CD8-positive, alpha-beta memory T cell (primary cell): ENCODE data around the gene PLA2G2A. TPM values are rescaled to one million over a fixed set of nuclear protein-coding genes. Genes with fewer than 3 reads are reported as not detected.

Experiments
- CTCF ChIA-PET: fragments of 350-600 bp; sonication (Branson Sonifier 250); formaldehyde crosslinking; loops from one replicate; lab custom pipeline; 2021; ENCODE audit warnings: antibody characterized with exemption; lab: Charles Lee
- POLR2A ChIA-PET: fragments of 350-600 bp; sonication (Branson Sonifier 250); formaldehyde crosslinking; loops from one replicate; lab custom pipeline; 2021; ENCODE audit warnings: antibody characterized with exemption; lab: Charles Lee
- DNase-seq, 5 donors: peaks; one replicate each; pipeline versions ENCODE4 v3.0.0 to v3.0.0-alpha.2; 2020 to 2022; ENCODE audit warnings: mixed read lengths in 1 of 5
- H3K27ac ChIP-seq: one replicate; pipeline ENCODE4 v1.7.0; 2013; ENCODE audit warnings: low read depth, mild to moderate bottlenecking, low read length, moderate library complexity
- H3K27me3 ChIP-seq: 2 replicates; pipeline ENCODE4 v1.7.0; 2013; ENCODE audit warnings: low read length, mild to moderate bottlenecking; ENCODE audit not compliant: insufficient read depth, poor library complexity, severe bottlenecking
- H3K36me3 ChIP-seq: 2 replicates; pipeline ENCODE4 v1.7.0; 2013; ENCODE audit warnings: mild to moderate bottlenecking, low read length, moderate library complexity; ENCODE audit not compliant: insufficient read depth
- H3K4me1 ChIP-seq: 2 replicates; pipeline ENCODE4 v1.7.0; 2013; ENCODE audit warnings: mild to moderate bottlenecking, low read length, moderate library complexity; ENCODE audit not compliant: insufficient read depth
- H3K4me3 ChIP-seq: 2 replicates; pipeline ENCODE4 v1.7.0; 2013; ENCODE audit warnings: mild to moderate bottlenecking, low read length
- H3K9me3 ChIP-seq: 2 replicates; pipeline ENCODE4 v1.7.0; 2013; ENCODE audit warnings: mild to moderate bottlenecking, low read length
- H3K27ac Mint-ChIP-seq, 8 donors: one replicate each; pipeline ENCODE4 v1.8.0; 2020 to 2021; ENCODE audit warnings: mixed read lengths in 8 of 8, mild to moderate bottlenecking in 6 of 8, inconsistent platforms in 3 of 8, moderate library complexity in 3 of 8
- H3K27me3 Mint-ChIP-seq, 2 donors: one replicate each; pipeline ENCODE4 v1.8.0; 2020 to 2021; ENCODE audit warnings: mixed read lengths in 2 of 2, mild to moderate bottlenecking in 1 of 2, moderate library complexity in 1 of 2
- H3K36me3 Mint-ChIP-seq, 3 donors: one replicate each; pipeline ENCODE4 v1.8.0; 2020 to 2021; ENCODE audit warnings: mixed read lengths in 3 of 3, inconsistent platforms in 1 of 3, mild to moderate bottlenecking in 1 of 3
- H3K4me1 Mint-ChIP-seq, 3 donors: one replicate each; pipeline ENCODE4 v1.8.0; 2020 to 2021; ENCODE audit warnings: mixed read lengths in 3 of 3, inconsistent platforms in 1 of 3, mild to moderate bottlenecking in 1 of 3
- H3K4me3 Mint-ChIP-seq, 7 donors: one replicate each; pipeline ENCODE4 v1.8.0; 2020 to 2021; ENCODE audit warnings: mixed read lengths in 7 of 7, mild to moderate bottlenecking in 6 of 7, moderate library complexity in 4 of 7, inconsistent platforms in 2 of 7
- H3K9me3 Mint-ChIP-seq, 5 donors: one replicate each; pipeline ENCODE4 v1.8.0; 2020 to 2022; ENCODE audit warnings: mixed read lengths in 5 of 5, mild to moderate bottlenecking in 3 of 5, moderate library complexity in 2 of 5, inconsistent platforms in 1 of 5
- polyA plus RNA-seq: library from polyadenylated mRNA; unstranded; fragments of 300-500 nt; fragmentation: Illumina TruSeq; gene quantifications from one replicate; pipeline ENCODE4 v1.2.3, GENCODE V29; 2021
- total RNA-seq, 2 experiments: library from RNA; stranded (reverse); gene quantifications; one replicate each; pipeline ENCODE4 v1.2.3, GENCODE V29; 2021

PLA2G2A gene
- total and polyA plus RNA-seq, 3 experiments from 2014 or later = not detected

DNA sequence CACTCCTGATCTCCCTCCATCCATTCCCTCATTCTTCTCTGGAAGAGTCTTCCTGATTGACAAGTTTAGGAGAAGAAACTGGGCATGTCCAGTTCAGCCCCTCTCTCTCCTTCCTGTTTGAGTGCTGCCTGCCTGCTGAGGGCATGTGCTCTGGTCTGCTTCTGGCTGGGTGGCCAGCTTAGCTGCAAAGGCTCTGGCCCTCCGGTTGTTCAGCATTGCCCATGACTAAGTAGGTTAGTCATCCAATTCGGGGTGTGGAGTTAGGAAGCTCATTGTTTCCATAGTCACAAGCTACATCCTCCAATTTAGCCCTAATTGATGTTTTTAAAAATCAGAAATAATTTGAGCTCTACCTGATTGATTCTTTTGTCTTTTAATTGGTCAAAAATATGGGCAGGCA lies 30.4 kb downstream of the PLA2G2A start:
- peaks cover 0 to 5% (median 3%) of the 10 kb centered on the region in 5 donors for H3K9me3 Mint-ChIP-seq
- peaks cover 0 to 2% (median 0%) of the 10 kb centered on the region in 3 donors for H3K36me3 Mint-ChIP-seq

DNA sequence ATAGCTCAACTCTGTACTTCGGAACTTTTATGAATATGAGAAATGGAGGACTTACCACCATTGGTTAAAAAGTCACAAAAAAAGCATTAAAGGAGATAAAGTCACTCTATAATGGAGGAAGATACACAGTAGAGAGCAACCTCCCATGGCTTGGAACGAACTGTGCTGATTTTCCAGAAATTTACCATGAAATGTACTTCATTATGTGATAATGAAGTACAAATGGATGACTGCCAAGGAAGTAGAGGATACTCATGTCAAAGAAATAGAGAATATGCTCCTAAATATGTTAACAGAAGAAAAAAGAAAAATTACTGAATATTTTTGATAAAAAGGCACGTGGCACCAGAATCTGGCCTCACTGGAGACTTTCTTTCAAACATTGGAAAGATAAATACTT lies 32.4 kb downstream of the PLA2G2A start:
- H3K27ac Mint-ChIP-seq = no peak overlapping the region
- no peak overlapping the region for H3K4me3 Mint-ChIP-seq
- no peaks in the 10 kb centered on the region for H3K4me1 Mint-ChIP-seq
- Histone ChIP-seq H3K36me3 (no peaks in the 10 kb centered on the region), H3K4me1 (no peaks in the 10 kb centered on the region), H3K9me3 (no peaks in the 10 kb centered on the region), H3K27me3 (peaks cover 4% of the 10 kb centered on the region), H3K27ac (no peak overlapping the region), H3K4me3 (no peak overlapping the region)
- ChIA-PET POLR2A (no interaction called here), CTCF (no interaction called here)
- H3K36me3 Mint-ChIP-seq = peaks cover 0 to 2% (median 0%) of the 10 kb centered on the region in 3 donors
- DNase-seq = no peak
- peaks cover 10 to 36% of the 10 kb centered on the region in 2 donors for H3K27me3 Mint-ChIP-seq
- H3K9me3 Mint-ChIP-seq = no peaks in the 10 kb centered on the region

More for the DNA sequence above, 30.4 kb downstream of the PLA2G2A start:
- Histone ChIP-seq H3K27ac (no peak overlapping the region), H3K4me3 (no peak overlapping the region), H3K27me3 (peaks cover 4% of the 10 kb centered on the region), H3K9me3 (no peaks in the 10 kb centered on the region), H3K36me3 (no peaks in the 10 kb centered on the region), H3K4me1 (no peaks in the 10 kb centered on the region)
- Mint-ChIP-seq H3K4me1 (no peaks in the 10 kb centered on the region), H3K27me3 (peaks cover 14 to 40% of the 10 kb centered on the region in 2 donors), H3K27ac (no peak overlapping the region), H3K4me3 (no peak overlapping the region)
- CTCF ChIA-PET = no interaction called here
- POLR2A ChIA-PET = no interaction called here
- no peak for DNase-seq

DNA sequence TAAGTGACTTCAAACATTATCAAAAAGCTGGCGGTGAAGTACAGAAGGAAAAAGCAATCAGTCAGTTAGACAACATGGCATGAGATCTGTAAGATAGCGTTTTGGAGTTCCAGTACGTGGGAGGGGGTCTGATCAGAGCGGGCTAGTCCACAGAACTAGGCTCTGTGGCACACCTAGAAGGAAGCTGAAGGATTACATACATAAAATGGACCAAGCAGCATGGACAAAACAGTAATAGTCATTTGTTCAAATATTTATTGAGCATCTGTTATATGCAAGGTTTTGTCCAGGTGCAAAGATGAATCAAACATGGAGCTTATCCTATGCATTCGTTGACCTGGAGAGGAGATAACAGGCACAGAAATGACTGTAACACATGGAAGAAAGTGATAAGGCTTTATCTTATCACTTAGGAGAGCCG lies 33.1 kb downstream of the PLA2G2A start:
- Histone ChIP-seq H3K27me3 (peaks cover 4% of the 10 kb centered on the region), H3K4me1 (no peaks in the 10 kb centered on the region), H3K36me3 (no peaks in the 10 kb centered on the region), H3K9me3 (no peaks in the 10 kb centered on the region), H3K4me3 (no peak overlapping the region), H3K27ac (no peak overlapping the region)
- Mint-ChIP-seq H3K27ac (no peak overlapping the region), H3K36me3 (peaks cover 0 to 2% (median 0%) of the 10 kb centered on the region in 3 donors), H3K4me3 (no peak overlapping the region), H3K27me3 (peaks cover 7 to 36% of the 10 kb centered on the region in 2 donors), H3K9me3 (no peaks in the 10 kb centered on the region), H3K4me1 (no peaks in the 10 kb centered on the region)
- ChIA-PET POLR2A (no interaction called here), CTCF (no interaction called here)
- DNase-seq = no peak

DNA sequence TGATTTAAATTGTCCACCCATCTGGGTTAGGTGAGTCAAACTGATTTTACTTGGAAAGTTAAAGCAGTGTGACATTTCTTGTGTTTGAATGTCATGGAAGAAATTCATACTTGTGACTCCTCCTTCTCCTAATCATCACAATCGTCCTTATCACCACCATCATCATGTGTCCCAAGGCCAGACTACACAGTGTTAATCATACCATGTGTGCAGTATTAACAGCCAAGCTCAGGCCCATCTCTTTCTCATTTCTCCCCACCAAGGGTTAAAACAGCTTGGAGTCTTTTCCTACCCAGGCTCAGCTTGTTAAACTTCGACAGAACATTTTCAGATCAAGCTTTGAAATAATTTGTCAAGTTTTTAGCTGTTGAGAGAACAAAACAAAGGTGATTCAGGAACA lies 33.5 kb downstream of the PLA2G2A start:
- Histone ChIP-seq H3K4me1 (no peaks in the 10 kb centered on the region), H3K27me3 (peaks cover 4% of the 10 kb centered on the region), H3K9me3 (no peaks in the 10 kb centered on the region), H3K4me3 (no peak overlapping the region), H3K27ac (no peak overlapping the region), H3K36me3 (no peaks in the 10 kb centered on the region)
- H3K36me3 Mint-ChIP-seq = peaks cover 0 to 2% (median 0%) of the 10 kb centered on the region in 3 donors
- DNase-seq = no peak
- H3K27ac Mint-ChIP-seq = no peak overlapping the region
- CTCF ChIA-PET = no interaction called here
- no peak overlapping the region for H3K4me3 Mint-ChIP-seq
- no peaks in the 10 kb centered on the region for H3K9me3 Mint-ChIP-seq
- peaks cover 3 to 36% of the 10 kb centered on the region in 2 donors for H3K27me3 Mint-ChIP-seq
- POLR2A ChIA-PET = no interaction called here
- no peaks in the 10 kb centered on the region for H3K4me1 Mint-ChIP-seq

DNA sequence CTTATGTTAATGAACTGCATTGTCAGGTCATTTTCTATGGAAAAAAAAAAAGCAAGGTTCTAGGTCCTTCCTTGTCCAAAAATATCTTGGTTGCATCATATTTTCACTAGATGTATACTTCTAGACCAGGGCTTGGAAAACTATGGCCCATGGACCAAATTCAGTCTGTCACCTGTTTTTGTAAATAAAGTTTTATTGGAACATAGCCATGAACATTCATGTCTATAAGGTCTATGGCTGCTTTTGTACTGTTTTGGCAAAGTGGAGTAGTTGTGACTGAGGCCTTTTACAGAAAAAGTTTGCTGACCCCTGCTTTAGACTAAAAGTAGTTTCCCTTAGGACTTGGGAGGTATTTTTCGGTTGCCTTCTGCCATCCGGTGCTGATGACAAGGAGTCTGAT lies 36.8 kb downstream of the PLA2G2A start:
- CTCF ChIA-PET = no interaction called here
- Histone ChIP-seq H3K36me3 (no peaks in the 10 kb centered on the region), H3K4me3 (no peak overlapping the region), H3K4me1 (no peaks in the 10 kb centered on the region), H3K27me3 (peaks cover 4% of the 10 kb centered on the region), H3K9me3 (no peaks in the 10 kb centered on the region), H3K27ac (no peak overlapping the region)
- H3K27ac Mint-ChIP-seq = no peak overlapping the region
- peaks cover 4 to 24% of the 10 kb centered on the region in 2 donors for H3K27me3 Mint-ChIP-seq
- no peaks in the 10 kb centered on the region for H3K4me1 Mint-ChIP-seq
- POLR2A ChIA-PET = no interaction called here
- no peak overlapping the region for H3K4me3 Mint-ChIP-seq
- H3K9me3 Mint-ChIP-seq = no peaks in the 10 kb centered on the region
- H3K36me3 Mint-ChIP-seq = peaks cover 0 to 2% (median 0%) of the 10 kb centered on the region in 3 donors
- DNase-seq = no peak

DNA sequence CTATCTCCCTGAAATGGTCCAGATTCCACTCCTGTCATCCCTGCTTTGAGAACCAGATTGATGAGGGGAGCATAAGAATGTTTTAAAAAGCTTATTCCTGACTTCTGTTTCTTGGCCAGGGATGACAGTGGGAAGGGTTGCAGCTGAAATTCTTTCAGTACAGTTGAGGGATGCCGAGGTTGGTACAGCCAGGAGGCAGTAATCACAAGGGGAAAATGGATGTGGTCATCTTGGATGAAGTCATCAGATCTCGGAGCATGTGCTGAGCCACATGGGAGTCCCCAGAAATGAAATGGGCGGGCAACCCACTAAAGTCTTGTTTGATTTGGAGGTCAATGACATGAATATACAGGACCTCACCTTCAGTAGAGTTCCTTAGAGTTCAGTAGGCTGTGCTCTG lies 37.3 kb downstream of the PLA2G2A start:
- H3K9me3 ChIP-seq = no peaks in the 10 kb centered on the region
- no peak overlapping the region for H3K4me3 ChIP-seq
- Mint-ChIP-seq H3K9me3 (no peaks in the 10 kb centered on the region), H3K4me3 (no peak overlapping the region), H3K27me3 (peaks cover 4 to 23% of the 10 kb centered on the region in 2 donors), H3K4me1 (no peaks in the 10 kb centered on the region), H3K36me3 (peaks cover 0 to 2% (median 0%) of the 10 kb centered on the region in 3 donors), H3K27ac (no peak overlapping the region)
- H3K36me3 ChIP-seq = no peaks in the 10 kb centered on the region
- no peak for DNase-seq
- H3K27me3 ChIP-seq = peaks cover 4% of the 10 kb centered on the region
- ChIA-PET POLR2A (no interaction called here), CTCF (no interaction called here)
- no peak overlapping the region for H3K27ac ChIP-seq
- H3K4me1 ChIP-seq = no peaks in the 10 kb centered on the region

DNA sequence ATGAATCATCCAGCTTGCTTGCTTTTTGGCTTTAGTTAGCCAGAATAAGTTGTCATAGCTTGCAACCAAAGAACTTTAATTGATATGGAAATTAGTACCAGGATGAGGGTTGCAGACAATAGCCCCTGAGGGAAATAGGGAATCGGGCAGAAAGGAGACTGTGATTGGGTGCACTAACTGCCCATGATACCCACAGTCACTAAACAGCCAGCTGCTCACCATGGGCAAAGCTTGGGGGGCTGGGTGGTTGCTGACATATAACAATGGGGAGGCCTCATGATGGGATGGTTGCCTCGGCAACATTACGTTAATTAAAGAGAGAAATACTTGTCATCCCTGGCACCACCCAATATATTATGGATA lies 38.2 kb downstream of the PLA2G2A start:
- Histone ChIP-seq H3K9me3 (no peaks in the 10 kb centered on the region), H3K4me3 (no peak overlapping the region), H3K27me3 (peaks cover 4% of the 10 kb centered on the region), H3K4me1 (no peaks in the 10 kb centered on the region), H3K27ac (no peak overlapping the region), H3K36me3 (no peaks in the 10 kb centered on the region)
- H3K4me3 Mint-ChIP-seq = no peak overlapping the region
- ChIA-PET POLR2A (no interaction called here), CTCF (no interaction called here)
- DNase-seq = no peak
- H3K4me1 Mint-ChIP-seq = no peaks in the 10 kb centered on the region
- H3K27me3 Mint-ChIP-seq = peaks cover 2 to 16% of the 10 kb centered on the region in 2 donors
- no peaks in the 10 kb centered on the region for H3K9me3 Mint-ChIP-seq
- H3K36me3 Mint-ChIP-seq = peaks cover 0 to 2% (median 0%) of the 10 kb centered on the region in 3 donors
- no peak overlapping the region for H3K27ac Mint-ChIP-seq

DNA sequence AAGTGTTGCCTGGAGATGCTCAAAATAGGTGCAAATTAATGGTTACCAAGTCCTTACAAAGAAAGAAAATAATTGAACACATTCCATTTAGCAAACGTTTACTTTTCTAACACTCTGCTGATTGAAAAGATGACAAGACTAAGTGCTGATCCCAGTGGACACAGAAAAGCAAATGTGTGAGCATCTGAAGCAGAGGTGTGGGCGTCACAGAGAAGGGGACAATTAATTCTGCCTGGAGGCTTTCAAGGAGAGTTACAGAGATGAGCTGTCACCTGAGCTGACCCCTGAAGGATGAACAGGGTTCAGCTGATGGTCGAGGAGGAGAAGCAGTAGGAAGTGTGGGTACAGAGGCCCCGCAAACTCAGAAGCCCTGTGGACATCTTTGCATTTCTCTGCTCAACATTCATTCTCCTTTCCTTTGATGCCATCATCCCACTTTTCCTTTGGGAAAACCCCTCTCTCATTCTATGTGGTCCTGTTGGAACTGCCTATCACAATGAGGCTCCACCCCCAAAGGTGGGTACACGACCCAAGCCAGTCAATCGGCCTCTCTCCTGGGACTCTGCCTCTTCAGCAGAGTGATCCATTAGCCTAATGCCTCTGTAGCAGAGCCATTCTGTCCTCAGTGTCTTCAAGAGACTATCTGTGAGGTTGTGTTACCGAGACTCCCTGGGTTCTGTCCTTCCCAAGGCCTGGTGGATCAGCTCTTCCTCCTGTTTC lies 38.8 kb downstream of the PLA2G2A start:
- Mint-ChIP-seq H3K4me3 (no peak overlapping the region), H3K27me3 (peaks cover 2 to 13% of the 10 kb centered on the region in 2 donors), H3K9me3 (no peaks in the 10 kb centered on the region), H3K4me1 (no peaks in the 10 kb centered on the region), H3K27ac (no peak overlapping the region), H3K36me3 (peaks cover 0 to 2% (median 0%) of the 10 kb centered on the region in 3 donors)
- no peaks in the 10 kb centered on the region for H3K4me1 ChIP-seq
- no peaks in the 10 kb centered on the region for H3K36me3 ChIP-seq
- H3K27me3 ChIP-seq = peaks cover 4% of the 10 kb centered on the region
- H3K27ac ChIP-seq = no peak overlapping the region
- H3K4me3 ChIP-seq = no peak overlapping the region
- ChIA-PET POLR2A (no interaction called here), CTCF (no interaction called here)
- H3K9me3 ChIP-seq = no peaks in the 10 kb centered on the region
- DNase-seq = no peak
